ENCODE data around the gene ASPN. TPM values are rescaled to one million over a fixed set of nuclear protein-coding genes. Genes with fewer than 3 reads are reported as not detected.
A peak's percentile ranks its signal among the peaks of the same experiment; 100 is the strongest.

Gene ASPN
- total and polyA plus RNA-seq, 3 donors from 2014 or later = 0.12 to 5.0 (median 0.39) TPM

DNA sequence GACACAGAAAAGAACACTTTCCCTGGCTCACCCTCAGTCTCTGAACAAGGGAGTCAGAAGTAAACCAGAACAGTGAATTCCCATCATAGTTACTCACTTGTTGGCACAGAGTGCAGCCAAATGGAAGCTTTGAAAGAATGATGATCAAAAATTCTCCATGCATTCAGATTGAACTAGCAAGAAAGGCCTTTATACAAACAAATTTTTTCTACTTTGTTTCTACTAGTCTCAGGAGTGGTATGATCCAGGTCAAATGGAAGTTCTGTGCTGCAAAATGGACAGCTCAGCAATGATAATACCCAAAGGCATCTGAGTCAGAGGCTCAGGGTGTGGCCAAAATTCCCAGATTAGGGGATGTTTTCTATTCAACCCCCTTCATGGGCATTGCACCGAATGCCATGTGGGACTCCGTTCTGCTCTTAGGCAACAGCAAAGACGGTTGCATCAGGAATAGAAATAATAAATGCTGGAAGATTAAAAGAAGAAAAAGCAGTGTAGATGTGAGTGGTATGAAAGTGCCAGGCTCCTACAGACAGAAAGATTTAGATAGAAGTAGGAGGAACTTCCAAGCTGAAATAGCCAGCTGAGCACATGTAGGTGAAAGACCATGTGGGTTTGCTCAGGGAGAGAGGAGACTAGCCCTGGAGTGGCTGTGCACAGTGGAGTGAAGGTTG, 24.0 kb upstream of the ASPN start:
- TF ChIP-seq POLR2A (IDR thresholded peaks at IDR 0.05) = no peak
- TF ChIP-seq, protein P1, sequence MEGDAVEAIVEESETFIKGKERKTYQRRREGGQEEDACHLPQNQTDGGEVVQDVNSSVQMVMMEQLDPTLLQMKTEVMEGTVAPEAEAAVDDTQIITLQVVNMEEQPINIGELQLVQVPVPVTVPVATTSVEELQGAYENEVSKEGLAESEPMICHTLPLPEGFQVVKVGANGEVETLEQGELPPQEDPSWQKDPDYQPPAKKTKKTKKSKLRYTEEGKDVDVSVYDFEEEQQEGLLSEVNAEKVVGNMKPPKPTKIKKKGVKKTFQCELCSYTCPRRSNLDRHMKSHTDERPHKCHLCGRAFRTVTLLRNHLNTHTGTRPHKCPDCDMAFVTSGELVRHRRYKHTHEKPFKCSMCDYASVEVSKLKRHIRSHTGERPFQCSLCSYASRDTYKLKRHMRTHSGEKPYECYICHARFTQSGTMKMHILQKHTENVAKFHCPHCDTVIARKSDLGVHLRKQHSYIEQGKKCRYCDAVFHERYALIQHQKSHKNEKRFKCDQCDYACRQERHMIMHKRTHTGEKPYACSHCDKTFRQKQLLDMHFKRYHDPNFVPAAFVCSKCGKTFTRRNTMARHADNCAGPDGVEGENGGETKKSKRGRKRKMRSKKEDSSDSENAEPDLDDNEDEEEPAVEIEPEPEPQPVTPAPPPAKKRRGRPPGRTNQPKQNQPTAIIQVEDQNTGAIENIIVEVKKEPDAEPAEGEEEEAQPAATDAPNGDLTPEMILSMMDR (IDR thresholded peaks at IDR 0.05) = no peak
- Histone ChIP-seq H3K4me3 (no peak overlapping the region), H3K4me1 (peaks cover 19% of the 10 kb centered on the region), H3K27ac (peak overlapping the region in 1 of 2 donors; percentile 8), H3K9me3 (no peaks in the 10 kb centered on the region), H3K27me3 (no peaks in the 10 kb centered on the region), H3K36me3 (ENCODE audit: low read depth, missing control alignments) (no peaks in the 10 kb centered on the region)
- intact Hi-C loops (cut with DNase I; ENCODE audit: low total_unique reads) = no loop called here
- WGBS, 2 donors = 55 to 57% methylated on average over 3 of the region's 3 CpGs
- peak; percentile 35 for DNase-seq

DNA sequence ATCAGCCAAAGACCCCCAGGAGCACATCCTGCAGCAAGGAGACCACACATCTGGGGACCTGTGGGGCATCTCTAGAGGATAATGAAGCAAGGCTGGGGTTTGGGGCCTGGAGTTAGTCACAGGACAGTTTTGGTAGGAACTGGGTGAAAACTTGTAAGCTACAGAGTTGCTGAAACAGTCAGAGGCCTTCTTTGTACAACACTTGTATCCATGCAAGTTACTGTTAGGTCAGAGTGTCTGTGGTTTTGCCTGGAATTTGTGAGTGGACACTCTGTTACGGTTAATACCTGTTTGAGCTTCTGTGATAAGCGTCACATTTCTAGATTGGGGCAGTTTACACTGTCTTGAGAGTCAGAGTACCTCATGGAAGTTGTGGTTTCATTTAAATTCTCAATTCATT, 22.6 kb upstream of the ASPN start:
- H3K9me3 ChIP-seq = no peaks in the 10 kb centered on the region
- H3K4me1 ChIP-seq = peaks cover 19% of the 10 kb centered on the region
- no peaks in the 10 kb centered on the region for H3K27me3 ChIP-seq
- DNase-seq = no peak
- H3K36me3 ChIP-seq (ENCODE audit: low read depth, missing control alignments) = no peaks in the 10 kb centered on the region
- TF ChIP-seq, protein P1 (IDR thresholded peaks at IDR 0.05) = no peak
- no peak for TF ChIP-seq POLR2A (IDR thresholded peaks at IDR 0.05)
- WGBS, 2 donors = 67 to 68% methylated on average over 2 of the region's 2 CpGs
- H3K27ac ChIP-seq = peak overlapping the region in 1 of 2 donors; percentile 7
- no peak overlapping the region for H3K4me3 ChIP-seq
- intact Hi-C loops (cut with DNase I; ENCODE audit: low total_unique reads) = no loop called here

DNA sequence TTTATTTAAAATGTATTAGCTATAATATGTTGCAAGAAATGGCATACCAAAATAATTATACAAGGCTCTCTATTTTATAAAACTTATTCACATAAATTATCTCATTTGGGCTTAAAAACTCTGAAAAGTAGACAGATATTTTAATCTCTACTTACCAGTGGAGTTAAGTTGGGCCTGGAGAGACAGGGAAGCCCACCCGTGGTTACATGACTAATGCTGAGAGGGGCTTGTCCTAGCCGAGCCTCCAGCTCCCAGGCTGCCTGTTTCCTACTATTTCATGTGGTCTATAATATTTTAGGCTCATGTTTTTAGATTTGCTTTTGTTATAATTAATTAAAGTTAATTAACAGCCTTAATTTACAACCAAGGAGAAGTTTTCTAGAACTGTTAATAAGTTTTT, 20.9 kb upstream of the ASPN start:
- Histone ChIP-seq H3K27ac (no peak overlapping the region), H3K4me1 (peaks cover 19% of the 10 kb centered on the region)

DNA sequence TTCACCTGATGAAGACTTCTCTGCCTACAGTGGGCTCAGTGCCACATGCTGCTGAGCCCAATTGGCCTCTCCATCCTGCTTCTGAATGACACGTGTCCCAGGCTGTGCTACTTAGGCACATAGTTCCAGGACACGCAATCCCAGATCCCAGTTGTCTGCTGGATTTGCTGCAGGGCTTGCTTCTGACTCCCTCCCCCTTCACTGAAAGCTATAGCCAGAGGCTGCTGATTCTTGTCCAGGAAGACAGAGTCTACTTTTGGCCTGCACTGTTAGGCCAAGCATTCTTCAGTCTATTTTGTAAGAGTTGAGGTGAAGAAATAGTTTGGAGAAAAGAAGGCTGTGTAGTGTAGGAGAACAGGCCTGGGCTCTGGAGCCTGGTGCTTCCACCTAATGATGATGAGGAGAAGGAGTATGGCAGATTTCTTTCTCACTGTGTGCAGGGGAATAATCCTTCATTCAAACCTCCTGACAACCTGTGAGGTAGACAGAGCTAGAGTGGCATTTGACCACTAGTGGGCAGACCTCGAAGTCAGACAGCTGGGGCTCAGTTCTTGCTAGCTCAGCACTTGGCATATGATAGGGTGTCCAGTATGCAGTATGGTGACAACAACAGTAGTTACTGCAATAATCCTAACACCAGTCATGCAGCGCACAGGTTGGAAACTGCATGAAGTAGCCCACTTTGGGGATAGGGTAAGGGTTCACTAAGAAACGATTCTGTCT, 19.5 kb upstream of the ASPN start:
- Histone ChIP-seq H3K4me3 (no peak overlapping the region), H3K27me3 (no peaks in the 10 kb centered on the region), H3K27ac (no peak overlapping the region), H3K36me3 (ENCODE audit: low read depth, missing control alignments) (no peaks in the 10 kb centered on the region), H3K9me3 (no peaks in the 10 kb centered on the region), H3K4me1 (peaks cover 14% of the 10 kb centered on the region)
- no peak for TF ChIP-seq POLR2A (IDR thresholded peaks at IDR 0.05)
- TF ChIP-seq, protein P1 (IDR thresholded peaks at IDR 0.05) = peak in 2 of 3 experiments; percentile 22 to 33
- WGBS, 2 donors = 76 to 78% methylated on average over 5 of the region's 5 CpGs
- DNase-seq = peak; percentile 67
- intact Hi-C loops (cut with DNase I; ENCODE audit: low total_unique reads) = no loop called here

More for the DNA sequence above, 20.9 kb upstream of the ASPN start:
- 80 to 93% methylated on average over 2 of the region's 2 CpGs for WGBS, 2 donors
- H3K4me3 ChIP-seq = no peak overlapping the region
- intact Hi-C loops (cut with DNase I; ENCODE audit: low total_unique reads) = no loop called here
- no peak for DNase-seq
- TF ChIP-seq, protein P1 (IDR thresholded peaks at IDR 0.05) = no peak
- no peak for TF ChIP-seq POLR2A (IDR thresholded peaks at IDR 0.05)
- H3K9me3 ChIP-seq = no peaks in the 10 kb centered on the region
- H3K27me3 ChIP-seq = no peaks in the 10 kb centered on the region
- H3K36me3 ChIP-seq (ENCODE audit: low read depth, missing control alignments) = no peaks in the 10 kb centered on the region

Measured in testis (tissue), 3 donors.